ENCODE measurements around the gene RNF114. TPM values are rescaled to one million over a fixed set of nuclear protein-coding genes. Genes with fewer than 3 reads are reported as not detected.
A peak's percentile ranks its signal among the peaks of the same experiment; 100 is the strongest.

RNF114 gene
- total RNA-seq, 1 donor from 2014 or later: 63.0 TPM

GRCh38 chr20:49889001-49889934 is 46.9 kb upstream of the RNF114 start:
- Histone ChIP-seq H3K27me3 (ENCODE audit: low read depth) (no peaks in the 10 kb centered on the region), H3K4me1 (peaks cover 74% of the 10 kb centered on the region), H3K4me3 (no peak overlapping the region), H3K9me3 (no peaks in the 10 kb centered on the region), H3K27ac (peak overlapping the region; percentile 64), H3K36me3 (peaks cover 46% of the 10 kb centered on the region)
- no peak for TF ChIP-seq CTCF (IDR thresholded peaks at IDR 0.05)
- peak in 1 of 2 donors; percentile 4 for ATAC-seq
- no peak for DNase-seq
- intact Hi-C loops (cut with DNase I): no loop called here

DNA sequence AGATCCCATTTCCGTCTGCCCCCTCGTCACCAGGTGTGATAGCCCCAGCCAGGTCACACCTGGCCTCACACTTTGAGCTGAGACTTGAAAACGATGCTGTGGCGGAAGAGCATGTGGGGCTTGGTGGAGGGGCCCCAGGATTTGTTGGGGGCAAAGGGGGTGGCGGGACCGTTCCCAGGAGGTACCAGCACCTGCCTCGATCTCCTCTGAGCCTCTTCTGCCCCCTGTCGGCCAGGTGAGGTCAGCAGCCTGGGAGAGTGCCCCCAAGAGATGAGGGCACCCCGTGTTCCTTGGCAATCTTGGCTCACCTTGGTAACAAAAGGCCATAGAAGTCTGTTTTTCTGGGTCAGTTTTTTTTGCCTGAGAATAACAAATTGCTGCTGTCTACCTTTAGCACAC is 46.3 kb upstream of the RNF114 start:
- H3K36me3 ChIP-seq: peaks cover 39% of the 10 kb centered on the region
- no peak overlapping the region for H3K4me3 ChIP-seq
- no peaks in the 10 kb centered on the region for H3K27me3 ChIP-seq (ENCODE audit: low read depth)
- H3K27ac ChIP-seq: no peak overlapping the region
- intact Hi-C loops (cut with DNase I): no loop called here
- no peak for DNase-seq
- no peak for ATAC-seq
- H3K9me3 ChIP-seq: no peaks in the 10 kb centered on the region
- peak; percentile 38 for TF ChIP-seq CTCF (IDR thresholded peaks at IDR 0.05)
- H3K4me1 ChIP-seq: peaks cover 81% of the 10 kb centered on the region

GRCh38 chr20:49890471-49891361 is 45.5 kb upstream of the RNF114 start:
- DNase-seq (peak; percentile 64), ATAC-seq (peak; percentile 41 to 51)
- intact Hi-C loops (cut with DNase I): no loop called here
- Histone ChIP-seq H3K27ac (no peak overlapping the region), H3K9me3 (no peaks in the 10 kb centered on the region), H3K27me3 (ENCODE audit: low read depth) (no peaks in the 10 kb centered on the region), H3K4me3 (no peak overlapping the region), H3K36me3 (peaks cover 31% of the 10 kb centered on the region), H3K4me1 (peaks cover 82% of the 10 kb centered on the region)
- TF ChIP-seq CTCF (IDR thresholded peaks at IDR 0.05): no peak

DNA sequence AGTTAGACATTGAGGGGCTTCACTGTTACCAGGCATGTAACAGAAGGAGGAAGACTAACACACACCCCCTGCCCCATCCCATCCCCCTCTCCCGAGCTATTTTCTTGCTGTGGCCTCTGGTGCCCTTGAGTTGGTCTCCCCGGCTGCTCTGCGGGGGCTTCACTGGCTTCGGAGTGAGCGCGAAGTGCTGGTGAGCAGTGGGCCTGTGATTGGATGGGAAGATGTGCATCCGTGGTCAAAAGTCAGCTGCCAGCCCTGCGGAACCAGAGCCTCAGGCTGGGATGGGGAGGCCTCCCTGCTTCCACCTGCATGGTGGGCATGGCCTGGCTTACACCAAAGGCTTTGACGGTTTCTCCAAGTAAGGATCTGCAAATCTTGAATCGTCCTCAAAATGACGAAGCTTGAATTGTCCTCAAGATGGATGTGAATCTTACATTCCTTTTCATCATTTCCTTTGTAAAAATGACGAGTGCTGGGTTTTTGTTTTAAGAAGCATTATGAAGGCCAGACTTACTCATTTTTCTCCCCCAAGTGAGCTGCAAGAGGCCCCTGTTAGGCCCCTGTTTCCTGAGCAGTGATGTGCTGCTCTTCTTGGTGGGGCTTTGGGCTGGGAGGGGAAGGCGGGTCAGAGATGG is 44.6 kb upstream of the RNF114 start:
- H3K4me3 ChIP-seq: no peak overlapping the region
- H3K4me1 ChIP-seq: peaks cover 80% of the 10 kb centered on the region
- DNase-seq (no peak), ATAC-seq (no peak)
- no peak overlapping the region for H3K27ac ChIP-seq
- H3K36me3 ChIP-seq: peaks cover 22% of the 10 kb centered on the region
- no peaks in the 10 kb centered on the region for H3K9me3 ChIP-seq
- no peak for TF ChIP-seq CTCF (IDR thresholded peaks at IDR 0.05)
- no peaks in the 10 kb centered on the region for H3K27me3 ChIP-seq (ENCODE audit: low read depth)
- intact Hi-C loops (cut with DNase I): no loop called here

GRCh38 chr20:49892260-49892659 is 43.9 kb upstream of the RNF114 start:
- no peak for TF ChIP-seq CTCF (IDR thresholded peaks at IDR 0.05)
- Histone ChIP-seq H3K4me3 (no peak overlapping the region), H3K27me3 (ENCODE audit: low read depth) (no peaks in the 10 kb centered on the region), H3K36me3 (peaks cover 16% of the 10 kb centered on the region), H3K9me3 (no peaks in the 10 kb centered on the region), H3K4me1 (peaks cover 73% of the 10 kb centered on the region), H3K27ac (no peak overlapping the region)
- no peak for DNase-seq
- ATAC-seq: no peak
- intact Hi-C loops (cut with DNase I): no loop called here

Measured in lower lobe of right lung (tissue), 2 donors.